CD8-positive, alpha-beta memory T cell (primary cell): Measurements from ENCODE around the gene DNAH9. TPM values are rescaled to one million over a fixed set of nuclear protein-coding genes. Genes with fewer than 3 reads are reported as not detected.

Experiments used
- CTCF ChIA-PET: fragments of 350-600 bp; sonication (Branson Sonifier 250); formaldehyde crosslinking; loops from one replicate; lab custom pipeline; 2021; ENCODE audit warnings: antibody characterized with exemption; lab: Charles Lee
- POLR2A ChIA-PET: fragments of 350-600 bp; sonication (Branson Sonifier 250); formaldehyde crosslinking; loops from one replicate; lab custom pipeline; 2021; ENCODE audit warnings: antibody characterized with exemption; lab: Charles Lee
- DNase-seq, 5 donors: peaks; one replicate each; pipeline versions ENCODE4 v3.0.0 to v3.0.0-alpha.2; 2020 to 2022; ENCODE audit warnings: mixed read lengths in 1 of 5
- H3K27ac ChIP-seq: one replicate; pipeline ENCODE4 v1.7.0; 2013; ENCODE audit warnings: low read depth, mild to moderate bottlenecking, low read length, moderate library complexity
- H3K27me3 ChIP-seq: 2 replicates; pipeline ENCODE4 v1.7.0; 2013; ENCODE audit warnings: low read length, mild to moderate bottlenecking; ENCODE audit not compliant: insufficient read depth, poor library complexity, severe bottlenecking
- H3K36me3 ChIP-seq: 2 replicates; pipeline ENCODE4 v1.7.0; 2013; ENCODE audit warnings: mild to moderate bottlenecking, low read length, moderate library complexity; ENCODE audit not compliant: insufficient read depth
- H3K4me1 ChIP-seq: 2 replicates; pipeline ENCODE4 v1.7.0; 2013; ENCODE audit warnings: mild to moderate bottlenecking, low read length, moderate library complexity; ENCODE audit not compliant: insufficient read depth
- H3K4me3 ChIP-seq: 2 replicates; pipeline ENCODE4 v1.7.0; 2013; ENCODE audit warnings: mild to moderate bottlenecking, low read length
- H3K9me3 ChIP-seq: 2 replicates; pipeline ENCODE4 v1.7.0; 2013; ENCODE audit warnings: mild to moderate bottlenecking, low read length
- H3K27ac Mint-ChIP-seq, 8 donors: one replicate each; pipeline ENCODE4 v1.8.0; 2020 to 2021; ENCODE audit warnings: mixed read lengths in 8 of 8, mild to moderate bottlenecking in 6 of 8, inconsistent platforms in 3 of 8, moderate library complexity in 3 of 8
- H3K27me3 Mint-ChIP-seq, 2 donors: one replicate each; pipeline ENCODE4 v1.8.0; 2020 to 2021; ENCODE audit warnings: mixed read lengths in 2 of 2, mild to moderate bottlenecking in 1 of 2, moderate library complexity in 1 of 2
- H3K36me3 Mint-ChIP-seq, 3 donors: one replicate each; pipeline ENCODE4 v1.8.0; 2020 to 2021; ENCODE audit warnings: mixed read lengths in 3 of 3, inconsistent platforms in 1 of 3, mild to moderate bottlenecking in 1 of 3
- H3K4me1 Mint-ChIP-seq, 3 donors: one replicate each; pipeline ENCODE4 v1.8.0; 2020 to 2021; ENCODE audit warnings: mixed read lengths in 3 of 3, inconsistent platforms in 1 of 3, mild to moderate bottlenecking in 1 of 3
- H3K4me3 Mint-ChIP-seq, 7 donors: one replicate each; pipeline ENCODE4 v1.8.0; 2020 to 2021; ENCODE audit warnings: mixed read lengths in 7 of 7, mild to moderate bottlenecking in 6 of 7, moderate library complexity in 4 of 7, inconsistent platforms in 2 of 7
- H3K9me3 Mint-ChIP-seq, 5 donors: one replicate each; pipeline ENCODE4 v1.8.0; 2020 to 2022; ENCODE audit warnings: mixed read lengths in 5 of 5, mild to moderate bottlenecking in 3 of 5, moderate library complexity in 2 of 5, inconsistent platforms in 1 of 5
- polyA plus RNA-seq: library from polyadenylated mRNA; unstranded; fragments of 300-500 nt; fragmentation: Illumina TruSeq; gene quantifications from one replicate; pipeline ENCODE4 v1.2.3, GENCODE V29; 2021
- total RNA-seq, 2 experiments: library from RNA; stranded (reverse); gene quantifications; one replicate each; pipeline ENCODE4 v1.2.3, GENCODE V29; 2021

DNAH9 gene
- total and polyA plus RNA-seq, 3 experiments from 2014 or later: not detected

DNA sequence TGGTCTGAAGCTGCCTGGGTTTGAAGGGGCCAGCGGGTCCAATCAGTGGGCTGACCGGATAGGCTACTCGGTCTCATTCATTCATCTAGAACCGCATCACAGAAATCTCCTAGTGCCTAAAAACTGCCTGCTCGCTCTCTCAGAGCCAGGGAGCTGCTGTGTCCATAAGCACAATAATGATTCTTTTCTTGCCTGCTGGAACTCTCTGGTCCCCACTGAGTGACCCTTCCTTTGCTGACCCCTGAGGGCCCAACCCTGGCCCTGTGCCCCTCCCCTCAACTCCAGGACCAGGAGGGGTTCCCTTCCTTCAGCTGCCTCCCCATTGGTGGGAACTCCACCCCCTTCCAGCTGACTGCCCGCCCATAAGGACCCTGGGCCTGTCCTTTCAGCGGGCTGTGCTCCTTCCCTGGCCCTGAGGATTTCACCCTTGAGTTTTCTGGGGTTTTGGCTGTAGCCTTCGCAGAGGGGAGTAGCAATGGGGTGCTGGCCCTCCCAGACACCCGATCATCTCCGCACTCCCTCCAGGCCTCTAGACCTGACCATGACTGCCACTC is 39.5 kb upstream of the DNAH9 start:
- peaks cover 0 to 2% of the 10 kb centered on the region in 2 donors for H3K27me3 Mint-ChIP-seq
- POLR2A ChIA-PET: no interaction called here

DNA sequence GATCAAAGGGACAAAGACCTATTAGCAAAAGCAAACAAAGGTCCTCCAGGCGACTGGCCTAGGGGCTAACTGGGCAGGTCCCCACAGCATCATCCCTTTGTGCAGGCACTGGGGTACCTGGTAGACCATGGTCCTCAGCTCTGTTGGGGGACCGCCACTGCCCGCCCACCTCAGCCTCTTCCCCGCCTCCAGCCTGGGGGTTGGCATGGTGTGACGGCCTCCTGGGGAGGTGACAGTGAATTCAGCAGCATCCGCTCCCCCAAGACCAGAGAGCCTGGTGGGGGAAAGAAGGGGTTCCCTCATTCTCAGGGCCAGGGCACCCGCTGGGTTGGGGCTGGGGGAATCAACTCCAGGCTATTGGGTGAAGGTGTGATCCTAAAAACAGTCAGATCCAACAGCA is 38.7 kb upstream of the DNAH9 start:
- no peaks in the 10 kb centered on the region for H3K36me3 Mint-ChIP-seq
- H3K9me3 Mint-ChIP-seq: peaks cover 0 to 6% (median 2%) of the 10 kb centered on the region in 5 donors
- Histone ChIP-seq H3K9me3 (no peaks in the 10 kb centered on the region), H3K4me3 (no peak overlapping the region), H3K36me3 (no peaks in the 10 kb centered on the region), H3K4me1 (no peaks in the 10 kb centered on the region), H3K27me3 (no peaks in the 10 kb centered on the region), H3K27ac (no peak overlapping the region)
- H3K4me1 Mint-ChIP-seq: no peaks in the 10 kb centered on the region
- peaks cover 0 to 2% of the 10 kb centered on the region in 2 donors for H3K27me3 Mint-ChIP-seq
- CTCF ChIA-PET: no interaction called here
- H3K4me3 Mint-ChIP-seq: no peak overlapping the region
- no peak for DNase-seq
- POLR2A ChIA-PET: no interaction called here
- no peak overlapping the region for H3K27ac Mint-ChIP-seq

More for the DNA sequence above, 39.5 kb upstream of the DNAH9 start:
- peaks cover 0 to 6% (median 2%) of the 10 kb centered on the region in 5 donors for H3K9me3 Mint-ChIP-seq
- H3K4me3 ChIP-seq: no peak overlapping the region
- H3K27me3 ChIP-seq: no peaks in the 10 kb centered on the region
- CTCF ChIA-PET: no interaction called here
- H3K4me1 Mint-ChIP-seq: no peaks in the 10 kb centered on the region
- no peaks in the 10 kb centered on the region for H3K4me1 ChIP-seq
- H3K27ac ChIP-seq: no peak overlapping the region
- DNase-seq: no peak
- no peaks in the 10 kb centered on the region for H3K9me3 ChIP-seq
- no peaks in the 10 kb centered on the region for H3K36me3 ChIP-seq
- no peak overlapping the region for H3K27ac Mint-ChIP-seq
- H3K36me3 Mint-ChIP-seq: no peaks in the 10 kb centered on the region
- no peak overlapping the region for H3K4me3 Mint-ChIP-seq

DNA sequence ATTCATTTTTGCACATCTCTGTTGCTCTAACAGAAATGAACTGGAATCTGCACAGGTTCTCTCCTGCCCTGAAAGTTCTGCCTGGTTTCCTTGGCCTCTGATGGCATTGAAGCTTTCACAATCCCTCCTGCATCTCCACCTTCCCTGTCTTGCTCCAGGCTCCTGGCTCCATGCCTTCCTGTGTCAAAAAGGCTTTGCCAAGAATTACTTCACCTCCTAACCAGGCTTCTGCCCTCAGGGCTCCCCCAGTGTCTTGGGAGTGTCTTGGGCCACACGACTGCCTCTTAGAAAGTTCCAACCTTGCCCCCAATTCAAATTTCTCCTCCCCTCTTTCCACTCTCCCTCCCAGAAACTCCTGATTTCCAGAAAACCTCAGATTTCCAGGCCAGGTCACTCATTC is 37.0 kb upstream of the DNAH9 start:
- H3K4me1 ChIP-seq: no peaks in the 10 kb centered on the region
- no peak overlapping the region for H3K4me3 ChIP-seq
- no peak for DNase-seq
- Mint-ChIP-seq H3K36me3 (no peaks in the 10 kb centered on the region), H3K9me3 (peaks cover 2 to 6% (median 3%) of the 10 kb centered on the region in 5 donors), H3K4me3 (no peak overlapping the region), H3K27ac (no peak overlapping the region), H3K27me3 (peaks cover 0 to 2% of the 10 kb centered on the region in 2 donors), H3K4me1 (no peaks in the 10 kb centered on the region)
- H3K27ac ChIP-seq: no peak overlapping the region
- no peaks in the 10 kb centered on the region for H3K36me3 ChIP-seq
- ChIA-PET CTCF (no interaction called here), POLR2A (no interaction called here)
- no peaks in the 10 kb centered on the region for H3K27me3 ChIP-seq
- H3K9me3 ChIP-seq: no peaks in the 10 kb centered on the region

DNA sequence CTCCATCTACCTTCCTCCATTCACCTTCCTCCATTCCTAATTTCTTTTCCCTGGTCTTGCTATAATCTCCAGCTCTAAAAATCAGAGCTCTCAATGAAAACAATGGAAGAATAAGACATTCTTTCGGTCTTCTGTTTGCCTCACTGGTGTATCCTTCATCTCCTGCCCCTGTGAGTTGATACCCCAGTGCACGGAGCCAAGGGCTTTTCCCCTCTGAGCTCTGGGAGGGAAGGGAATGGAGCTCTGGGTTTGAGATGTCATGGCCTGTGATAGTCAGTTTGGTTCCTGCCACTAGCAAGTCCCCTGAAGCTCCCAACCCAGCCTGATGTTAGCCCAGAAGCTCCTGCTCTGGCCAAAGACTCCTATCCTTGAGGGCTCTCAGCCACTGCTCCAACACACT is 36.6 kb upstream of the DNAH9 start:
- Histone ChIP-seq H3K4me1 (no peaks in the 10 kb centered on the region), H3K27me3 (no peaks in the 10 kb centered on the region), H3K4me3 (no peak overlapping the region), H3K9me3 (no peaks in the 10 kb centered on the region), H3K36me3 (no peaks in the 10 kb centered on the region), H3K27ac (no peak overlapping the region)
- Mint-ChIP-seq H3K36me3 (no peaks in the 10 kb centered on the region), H3K27me3 (peaks cover 0 to 2% of the 10 kb centered on the region in 2 donors), H3K9me3 (peaks cover 2 to 7% (median 3%) of the 10 kb centered on the region in 5 donors), H3K27ac (no peak overlapping the region), H3K4me3 (no peak overlapping the region), H3K4me1 (no peaks in the 10 kb centered on the region)
- no peak for DNase-seq
- ChIA-PET CTCF (no interaction called here), POLR2A (no interaction called here)

DNA sequence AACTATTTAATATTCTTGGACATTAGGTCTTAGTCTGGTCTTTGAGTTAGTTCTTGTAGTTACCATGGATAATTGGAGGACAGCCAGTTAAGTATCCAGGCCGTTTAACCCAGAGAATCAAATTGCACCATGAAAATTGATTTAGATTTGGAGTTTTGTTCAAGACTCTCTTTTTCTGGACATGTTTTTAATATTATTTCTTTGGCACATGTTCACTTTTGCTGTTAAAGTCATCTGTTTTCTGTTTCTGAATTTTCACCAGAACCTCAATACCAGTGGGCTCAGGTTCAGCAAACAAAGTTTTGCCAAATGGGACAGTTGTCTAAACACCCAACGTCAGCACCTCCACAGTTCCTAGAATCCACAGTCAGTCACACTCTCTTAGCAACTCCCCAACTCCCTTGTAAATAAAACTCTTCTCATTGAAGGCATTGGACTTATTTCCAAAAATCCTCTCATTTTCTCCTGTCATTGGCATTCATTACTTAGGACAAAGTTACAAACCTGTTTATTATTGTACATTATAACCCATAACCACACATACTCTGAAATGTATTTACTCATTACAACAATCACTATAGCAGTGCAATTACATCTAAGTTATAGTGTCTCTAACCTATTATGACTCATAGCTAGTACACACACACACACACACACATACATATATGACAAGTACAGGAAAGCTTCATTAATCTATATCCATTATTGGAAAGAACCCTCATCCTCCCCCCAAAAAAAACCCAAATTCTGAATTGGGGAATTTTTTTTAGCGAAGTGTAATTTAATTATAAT is 33.5 kb upstream of the DNAH9 start:
- POLR2A ChIA-PET: no interaction called here
- H3K27ac ChIP-seq: no peak overlapping the region
- no peaks in the 10 kb centered on the region for H3K36me3 ChIP-seq
- no peaks in the 10 kb centered on the region for H3K27me3 ChIP-seq
- Mint-ChIP-seq H3K9me3 (peaks cover 2 to 9% (median 6%) of the 10 kb centered on the region in 5 donors), H3K4me3 (no peak overlapping the region), H3K36me3 (no peaks in the 10 kb centered on the region), H3K27me3 (peaks cover 0 to 2% of the 10 kb centered on the region in 2 donors), H3K27ac (no peak overlapping the region), H3K4me1 (no peaks in the 10 kb centered on the region)
- no peak overlapping the region for H3K4me3 ChIP-seq
- H3K4me1 ChIP-seq: no peaks in the 10 kb centered on the region
- H3K9me3 ChIP-seq: no peaks in the 10 kb centered on the region
- DNase-seq: no peak
- CTCF ChIA-PET: no interaction called here

DNA sequence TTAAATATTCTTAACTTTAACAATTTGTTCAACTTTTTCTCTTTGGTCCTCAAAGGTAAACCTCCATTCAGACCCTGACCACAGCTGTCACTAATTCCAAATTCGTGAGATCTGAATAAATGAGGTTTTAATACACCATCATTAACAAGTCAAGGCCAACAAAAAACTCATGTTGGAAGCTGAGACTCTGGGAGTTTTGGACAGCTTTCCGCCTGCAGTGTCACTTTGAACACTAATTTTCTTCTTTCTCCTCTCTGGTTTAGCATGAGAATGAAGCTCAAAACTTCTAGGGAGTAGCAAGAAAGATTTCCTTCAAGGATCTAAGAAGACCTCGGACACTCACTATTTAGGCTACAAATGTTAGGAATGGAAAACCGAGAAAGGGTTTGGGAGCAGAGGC is 32.7 kb upstream of the DNAH9 start:
- Histone ChIP-seq H3K27me3 (no peaks in the 10 kb centered on the region), H3K9me3 (no peaks in the 10 kb centered on the region), H3K27ac (no peak overlapping the region), H3K4me3 (no peak overlapping the region), H3K36me3 (no peaks in the 10 kb centered on the region), H3K4me1 (no peaks in the 10 kb centered on the region)
- CTCF ChIA-PET: no interaction called here
- Mint-ChIP-seq H3K36me3 (no peaks in the 10 kb centered on the region), H3K27me3 (peaks cover 0 to 2% of the 10 kb centered on the region in 2 donors), H3K9me3 (peaks cover 2 to 9% (median 6%) of the 10 kb centered on the region in 5 donors), H3K4me3 (no peak overlapping the region), H3K4me1 (no peaks in the 10 kb centered on the region), H3K27ac (no peak overlapping the region)
- no peak for DNase-seq
- POLR2A ChIA-PET: no interaction called here

DNA sequence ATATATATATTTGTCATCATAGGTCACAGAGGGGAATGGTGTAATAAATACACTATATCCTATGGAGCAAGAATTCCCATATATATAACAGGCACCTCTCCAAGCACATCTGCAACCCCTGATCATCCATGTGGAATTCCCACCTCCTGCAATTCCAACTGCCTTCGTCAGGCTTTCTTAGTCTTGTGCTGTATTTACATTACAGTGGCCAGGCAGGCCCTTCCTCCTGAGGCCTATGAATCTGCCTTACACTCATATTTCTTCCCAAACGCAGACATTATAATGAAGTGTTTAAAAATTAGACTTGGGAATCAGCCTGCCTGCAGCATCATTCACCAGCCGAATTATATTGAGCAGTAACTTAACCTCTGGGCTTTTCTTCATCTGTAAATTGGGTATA is 19.3 kb upstream of the DNAH9 start:
- CTCF ChIA-PET: no interaction called here
- Histone ChIP-seq H3K4me3 (no peak overlapping the region), H3K4me1 (no peaks in the 10 kb centered on the region), H3K27me3 (no peaks in the 10 kb centered on the region), H3K27ac (no peak overlapping the region), H3K9me3 (no peaks in the 10 kb centered on the region), H3K36me3 (no peaks in the 10 kb centered on the region)
- Mint-ChIP-seq H3K36me3 (no peaks in the 10 kb centered on the region), H3K4me1 (no peaks in the 10 kb centered on the region), H3K27ac (no peak overlapping the region), H3K4me3 (no peak overlapping the region), H3K9me3 (peaks cover 0 to 6% (median 2%) of the 10 kb centered on the region in 5 donors), H3K27me3 (no peaks in the 10 kb centered on the region)
- POLR2A ChIA-PET: no interaction called here
- no peak for DNase-seq

DNA sequence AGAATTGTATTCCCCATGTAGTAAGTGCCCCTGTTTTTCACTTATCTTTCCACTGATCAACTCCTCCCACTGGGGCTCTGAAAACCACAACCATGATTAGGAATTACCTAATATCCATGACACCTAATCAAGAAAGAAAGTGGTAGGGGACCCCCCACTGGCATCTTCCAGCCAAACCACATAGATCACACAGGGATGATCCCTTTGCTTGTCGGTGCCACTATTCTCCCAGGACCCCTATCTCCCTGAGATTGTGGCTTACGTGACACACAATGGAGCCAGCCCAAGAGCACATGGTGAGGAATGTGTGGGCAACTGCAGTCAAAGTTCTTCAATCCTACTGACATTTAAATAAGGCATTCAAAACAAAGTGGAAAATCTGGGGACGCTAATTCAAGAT is 17.6 kb upstream of the DNAH9 start:
- DNase-seq: no peak
- no peaks in the 10 kb centered on the region for H3K27me3 Mint-ChIP-seq
- no peaks in the 10 kb centered on the region for H3K36me3 Mint-ChIP-seq
- Histone ChIP-seq H3K27me3 (no peaks in the 10 kb centered on the region), H3K9me3 (no peaks in the 10 kb centered on the region), H3K27ac (no peak overlapping the region), H3K36me3 (no peaks in the 10 kb centered on the region), H3K4me1 (no peaks in the 10 kb centered on the region), H3K4me3 (no peak overlapping the region)
- peaks cover 0 to 6% (median 3%) of the 10 kb centered on the region in 5 donors for H3K9me3 Mint-ChIP-seq
- ChIA-PET POLR2A (no interaction called here), CTCF (no interaction called here)
- no peak overlapping the region for H3K4me3 Mint-ChIP-seq
- H3K4me1 Mint-ChIP-seq: no peaks in the 10 kb centered on the region
- H3K27ac Mint-ChIP-seq: no peak overlapping the region
